GM15510 (cell line): Measurements from ENCODE around the gene ARHGAP19.

Experiments
- POLR2A ChIP-seq: IDR thresholded peaks from 3 replicates; pipeline ENCODE4 v1.6.1; 2011; ENCODE audit warnings: borderline replicate concordance; ENCODE audit not compliant: insufficient read length; ENCODE audit errors: extremely low read depth

Gene ARHGAP19

GRCh38 chr10:97328646-97329453 is 36.4 kb upstream of the ARHGAP19 start:
- TF ChIP-seq POLR2A, result no peak

DNA sequence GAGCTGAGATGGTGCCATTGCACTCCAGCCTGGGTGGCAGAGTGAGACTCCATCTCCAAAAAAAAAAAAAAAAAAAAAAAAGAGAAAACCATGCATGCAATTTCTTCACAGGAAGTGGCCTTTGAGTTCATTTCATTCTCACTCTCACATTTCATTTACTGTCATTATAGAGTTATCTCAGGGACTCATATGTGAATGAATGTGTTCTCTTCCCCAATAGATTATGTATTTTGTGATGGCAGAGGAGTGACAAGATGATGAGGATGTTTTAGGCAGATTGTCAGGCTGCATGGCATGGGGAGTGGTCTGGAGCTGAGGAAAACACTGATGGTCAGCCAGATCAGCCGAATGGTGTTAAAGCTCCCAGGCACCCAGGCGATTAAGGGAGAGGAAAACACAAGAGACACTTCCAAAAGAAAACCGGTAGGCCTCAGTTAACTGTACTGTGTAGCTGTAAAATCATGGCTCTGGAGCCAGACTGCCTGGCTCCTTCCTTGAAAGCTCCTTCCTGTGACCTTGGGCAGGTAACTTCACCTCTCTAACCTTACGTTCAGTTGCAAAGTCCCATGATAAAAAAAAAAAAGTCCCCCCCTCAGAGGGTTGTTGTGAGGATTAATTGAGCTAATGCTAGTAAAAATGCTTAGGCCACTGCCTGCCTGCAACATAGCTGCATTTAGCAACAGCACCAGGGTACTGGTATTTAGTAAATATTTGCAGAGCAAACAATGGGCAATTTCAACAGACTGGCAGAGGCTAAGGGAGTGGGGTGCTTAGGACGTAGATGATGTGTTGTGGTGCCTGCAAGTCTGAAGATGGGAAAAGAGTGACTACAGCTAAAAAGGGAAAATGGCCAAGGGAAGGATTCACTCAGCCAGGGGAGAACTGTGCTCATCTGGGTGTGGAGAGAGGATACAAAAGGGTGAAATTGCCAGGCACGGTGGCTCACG is 35.2 kb upstream of the ARHGAP19 start:
- no peak for TF ChIP-seq POLR2A

DNA sequence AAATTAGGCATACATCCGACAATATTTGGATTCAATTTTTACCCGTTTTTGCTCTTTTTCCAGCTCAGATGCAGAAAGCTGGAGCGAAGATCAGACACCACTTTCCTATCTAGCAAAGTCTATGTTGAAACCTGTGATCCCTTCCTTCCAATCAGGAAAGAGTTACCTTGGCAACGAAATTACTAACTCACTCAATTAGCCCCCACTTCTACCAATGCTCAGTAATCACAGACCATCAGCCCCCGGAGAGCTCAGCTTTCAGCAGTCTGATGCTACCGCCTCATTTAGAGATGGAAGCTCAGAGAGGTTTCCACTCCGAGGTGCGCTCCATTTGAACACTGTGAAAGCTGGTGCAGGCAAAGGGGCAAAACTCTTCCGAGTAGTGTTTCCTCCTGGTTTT is 33.3 kb upstream of the ARHGAP19 start:
- no peak for TF ChIP-seq POLR2A

DNA sequence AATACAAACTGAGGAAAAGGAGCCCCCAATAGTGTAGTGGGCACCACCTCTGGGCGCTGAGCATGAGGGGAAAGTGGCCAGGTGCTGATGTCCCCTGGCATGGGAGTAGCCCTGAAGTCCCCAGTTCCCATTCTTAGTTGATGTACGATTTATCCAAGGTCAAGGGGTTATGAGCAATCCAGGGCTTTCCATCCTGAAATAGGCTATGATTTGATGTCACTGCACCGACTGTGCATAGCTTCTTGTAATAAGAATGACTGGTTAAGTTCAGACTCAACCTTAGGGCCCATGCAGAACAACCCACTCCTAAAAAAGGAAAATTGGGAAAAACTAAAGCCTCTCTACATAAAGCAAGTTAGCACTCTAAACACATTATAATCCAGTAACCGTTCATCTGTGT is 31.1 kb upstream of the ARHGAP19 start:
- no peak for TF ChIP-seq POLR2A

- no peak for TF ChIP-seq POLR2A
These were observed 29.4 kb upstream of the ARHGAP19 start for GRCh38 chr10:97321804-97322190.

GRCh38 chr10:97321032-97321803 is 28.8 kb upstream of the ARHGAP19 start:
- no peak for TF ChIP-seq POLR2A

- no peak for TF ChIP-seq POLR2A
These were observed 28.1 kb upstream of the ARHGAP19 start for GRCh38 chr10:97320480-97321031.

- TF ChIP-seq POLR2A, result no peak
These were observed 27.4 kb upstream of the ARHGAP19 start for GRCh38 chr10:97319671-97320479.

DNA sequence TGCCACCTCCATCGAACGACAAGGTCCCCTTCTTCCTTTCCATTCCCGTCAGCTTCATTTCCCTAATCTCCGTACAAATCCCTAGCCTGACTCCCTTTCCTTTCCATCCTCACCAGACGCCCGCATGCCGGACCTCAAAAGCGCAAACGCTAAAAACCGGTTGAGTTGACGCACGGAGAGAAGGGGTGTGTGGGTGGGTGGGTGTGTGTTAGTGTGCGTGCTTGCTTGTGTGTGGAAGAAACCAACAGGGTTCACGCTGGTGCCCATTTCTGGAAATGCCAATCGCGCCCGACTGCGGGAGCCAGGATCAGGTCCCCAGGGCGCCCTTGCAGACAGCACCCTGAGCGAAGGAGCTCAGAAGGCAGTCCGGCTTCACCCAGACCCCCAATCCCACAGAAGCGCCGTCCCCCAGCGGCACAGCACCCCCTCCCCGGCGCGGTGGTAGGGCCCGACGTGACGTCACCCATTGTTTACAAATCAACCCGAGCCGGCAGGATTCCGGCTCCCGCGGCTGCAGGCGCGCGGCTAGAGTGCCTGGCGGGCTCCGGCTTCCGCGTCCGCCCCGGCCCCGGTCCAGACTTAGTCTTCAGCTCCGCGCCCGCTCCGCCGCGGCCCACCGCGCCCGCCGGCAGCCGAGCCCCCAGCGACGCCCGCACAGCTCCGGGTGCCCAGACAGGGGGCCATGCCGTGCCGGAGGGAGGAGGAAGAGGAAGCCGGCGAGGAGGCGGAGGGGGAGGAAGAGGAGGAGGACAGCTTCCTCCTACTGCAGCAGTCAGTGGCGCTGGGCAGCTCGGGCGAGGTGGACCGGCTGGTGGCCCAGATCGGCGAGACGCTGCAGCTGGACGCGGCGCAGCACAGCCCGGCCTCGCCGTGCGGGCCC is 26.6 kb upstream of the ARHGAP19 start, which contains the start of gene FRAT1:
Gene FRAT1 (plus strand): TSS at position 500 of the 880 bp plus-strand sequence. CDS start 183 bp downstream, at position 683.
- peak; percentile 53 for TF ChIP-seq POLR2A

GRCh38 chr10:97314671-97315070 is 22.2 kb upstream of the ARHGAP19 start:
- TF ChIP-seq POLR2A, result no peak

DNA sequence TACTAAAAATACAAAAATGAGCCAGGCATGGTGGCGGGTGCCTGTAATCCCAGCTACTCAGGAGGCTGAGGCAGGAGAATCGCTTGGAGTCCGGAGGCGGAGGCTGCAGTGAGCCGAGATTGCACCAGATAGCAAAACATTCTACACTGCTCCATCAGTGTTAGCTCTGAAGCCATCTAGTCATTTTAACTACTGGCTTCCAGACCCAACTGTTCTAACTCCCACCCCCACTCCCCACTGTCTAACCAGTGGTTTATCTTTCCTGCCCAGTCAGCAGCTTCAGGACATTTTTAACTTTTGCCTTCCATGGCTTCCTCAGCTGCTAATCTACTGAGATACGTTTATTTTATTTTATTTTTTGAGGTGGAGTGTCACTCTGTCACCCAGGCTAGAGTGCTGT is 20.5 kb upstream of the ARHGAP19 start:
- TF ChIP-seq POLR2A, result no peak

- TF ChIP-seq POLR2A, result no peak
These were observed 18.7 kb upstream of the ARHGAP19 start for GRCh38 chr10:97311111-97311626.
